ENCODE data around the gene HAUS7. TPM values are rescaled to one million over a fixed set of nuclear protein-coding genes. Genes with fewer than 3 reads are reported as not detected.

The HAUS7 gene
- total and polyA plus RNA-seq, 2 of the 8 experiments (the other 6 are each of a cell fraction or from before 2014, with no cell fraction given), result 45.4 to 54.0 TPM

DNA sequence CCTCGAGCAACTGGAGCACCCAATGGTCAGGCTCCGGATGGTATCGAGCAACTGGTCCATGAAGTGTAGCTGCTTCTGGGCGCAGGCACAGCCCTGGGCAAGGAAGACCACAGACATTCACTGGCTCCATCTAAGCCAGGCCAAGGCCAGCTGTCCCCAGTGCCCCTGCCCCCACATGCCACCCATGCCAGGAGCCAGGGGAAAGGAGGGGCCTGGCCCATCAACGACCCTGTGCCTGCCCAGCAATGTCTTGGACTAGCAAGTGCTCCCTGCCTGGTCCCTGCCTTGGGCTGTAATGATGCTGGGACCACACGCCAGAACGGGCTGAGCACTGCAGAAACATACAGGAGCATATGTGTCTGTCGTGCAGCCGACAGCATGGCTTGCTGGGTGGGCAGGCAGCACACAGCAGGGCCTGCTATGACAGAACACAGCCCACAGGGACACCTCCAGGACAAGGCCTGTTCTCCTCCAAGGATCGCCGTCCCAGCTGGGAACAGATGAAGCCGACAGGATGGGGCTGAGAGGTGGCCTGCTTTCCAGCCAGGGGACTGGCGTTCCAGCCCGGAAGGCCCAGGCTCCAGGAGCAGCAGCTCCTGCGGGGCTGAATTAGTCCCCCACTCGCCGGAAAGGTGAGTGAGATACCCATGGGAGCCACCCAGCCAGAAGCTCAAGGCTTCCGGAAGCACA is 13.1 kb downstream of the HAUS7 start:
- no peak overlapping the region for H3K27ac ChIP-seq (ENCODE audit: low read depth, low read length)
- DNase-seq (ENCODE audit: low read depth in 1 of 2, low spot score in 2 of 2) (no peak), FAIRE-seq (no peak)
- no peak overlapping the region for H3K18ac ChIP-seq (ENCODE audit: extremely low read depth, low read length)
- POLR2A ChIA-PET (ENCODE audit: partially characterized antibody), result no interaction called here
- no peaks in the 10 kb centered on the region for H3K27me3 ChIP-seq (replicated peaks in 1 of 4; ENCODE audit: control insufficient read depth in 3 of 4, extremely low read depth in 1 of 4, insufficient read depth in 3 of 4, low read length in 3 of 4)
- H2BK12ac ChIP-seq (ENCODE audit: low read depth, low read length), result no peak overlapping the region
- no peaks in the 10 kb centered on the region for H3K4me1 ChIP-seq (replicated peaks in 1 of 4; ENCODE audit: control insufficient read depth in 3 of 4, insufficient read depth in 4 of 4, low read length in 3 of 4)
- CTCF ChIA-PET (ENCODE audit: partially characterized antibody), result interaction anchor here (0.8 to 1.9 kb wide), 6 partner anchors 9 to 50 kb away, joined by 3 to 6 read pairs (median 4); partner anchors contain the start of gene HAUS7
- no peak overlapping the region for H3K9ac ChIP-seq (replicated peaks in 1 of 4; ENCODE audit: extremely low read depth in 1 of 4, low read depth in 3 of 4, low read length in 3 of 4)
- H2BK5ac ChIP-seq (ENCODE audit: low read depth, low read length), result no peak overlapping the region
- H4K5ac ChIP-seq (ENCODE audit: insufficient read length, low read depth, low read length), result no peak overlapping the region
- H3K4me3 ChIP-seq (ENCODE audit: extremely low read depth in 1 of 4, insufficient read depth in 2 of 4, low read depth in 3 of 4, low read length in 4 of 4), result no peak overlapping the region
- 77% methylated on average over 11 of the region's 18 CpGs; no CpG with 5 or more reads in 1 of the 2 experiments for WGBS, 2 experiments (ENCODE audit: extremely low coverage in 1 of 2, insufficient coverage in 1 of 2, insufficient read length in 1 of 2, insufficient replicate concordance in 2 of 2, low coverage in 1 of 2, low lambda C conversion rate in 2 of 2, missing lambda C conversion rate in 1 of 2)
- peaks cover 0 to 10% (median 0%) of the 10 kb centered on the region in 4 experiments; a peak in 3 of 8 replicates for H3K36me3 ChIP-seq (ENCODE audit: control insufficient read depth in 2 of 4, insufficient read depth in 4 of 4, low read length in 3 of 4)
- H2BK20ac ChIP-seq (ENCODE audit: low read length), result no peak overlapping the region
- no peak overlapping the region for H3K4me2 ChIP-seq (ENCODE audit: insufficient read depth in 1 of 2, low read depth in 2 of 2, low read length in 2 of 2)
- no peaks in the 10 kb centered on the region for H3K79me1 ChIP-seq (ENCODE audit: low read depth, low read length)
- H4K91ac ChIP-seq (replicated peaks; ENCODE audit: insufficient read length, low read length), result no peak overlapping the region
- no peaks in the 10 kb centered on the region for H3K79me2 ChIP-seq (ENCODE audit: control insufficient read depth in 1 of 2, insufficient read depth in 2 of 2, low read length in 2 of 2)
- H3K14ac ChIP-seq (ENCODE audit: insufficient read length), result no peak overlapping the region
- H3K9me3 ChIP-seq (ENCODE audit: insufficient read depth in 2 of 2, low read depth in 1 of 2, low read length in 1 of 2), result no peaks in the 10 kb centered on the region
- no peak overlapping the region for H3K23ac ChIP-seq (ENCODE audit: insufficient read length)
- no peak overlapping the region for H3K56ac ChIP-seq (replicated peaks; ENCODE audit: insufficient read length, low read depth, low read length)
- no peak overlapping the region for H4K8ac ChIP-seq (ENCODE audit: extremely low read depth, insufficient read depth, low read length)
- no peak overlapping the region for H2AK5ac ChIP-seq (ENCODE audit: low read depth, low read length)
- no peak overlapping the region for H3K4ac ChIP-seq (replicated peaks; ENCODE audit: insufficient read length, low read depth, low read length)
- peaks cover 0 to 2% of the 10 kb centered on the region in 2 experiments for H4K20me1 ChIP-seq (replicated peaks in 1 of 2; ENCODE audit: control insufficient read depth in 1 of 2, insufficient read depth in 2 of 2, low read length in 2 of 2)
- no peaks in the 10 kb centered on the region for H3K23me2 ChIP-seq (ENCODE audit: low read depth, low read length)
- no peak overlapping the region for H2BK120ac ChIP-seq (replicated peaks; ENCODE audit: low read depth, low read length)
- H2AFZ ChIP-seq (ENCODE audit: low read length), result no peak overlapping the region
- no peak overlapping the region for H2BK15ac ChIP-seq (ENCODE audit: low read length)
- TF ChIP-seq, protein P1, sequence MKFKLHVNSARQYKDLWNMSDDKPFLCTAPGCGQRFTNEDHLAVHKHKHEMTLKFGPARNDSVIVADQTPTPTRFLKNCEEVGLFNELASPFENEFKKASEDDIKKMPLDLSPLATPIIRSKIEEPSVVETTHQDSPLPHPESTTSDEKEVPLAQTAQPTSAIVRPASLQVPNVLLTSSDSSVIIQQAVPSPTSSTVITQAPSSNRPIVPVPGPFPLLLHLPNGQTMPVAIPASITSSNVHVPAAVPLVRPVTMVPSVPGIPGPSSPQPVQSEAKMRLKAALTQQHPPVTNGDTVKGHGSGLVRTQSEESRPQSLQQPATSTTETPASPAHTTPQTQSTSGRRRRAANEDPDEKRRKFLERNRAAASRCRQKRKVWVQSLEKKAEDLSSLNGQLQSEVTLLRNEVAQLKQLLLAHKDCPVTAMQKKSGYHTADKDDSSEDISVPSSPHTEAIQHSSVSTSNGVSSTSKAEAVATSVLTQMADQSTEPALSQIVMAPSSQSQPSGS (IDR thresholded peaks at IDR 0.05; ENCODE audit: low read length), result no peak
- TF ChIP-seq RAD21 (IDR thresholded peaks at IDR 0.05 in 1 of 2, conservative IDR thresholded peaks at IDR 0.05 in 1 of 2; ENCODE audit: low read depth in 2 of 2, low read length in 2 of 2) (no peak), SP4 (IDR thresholded peaks at IDR 0.05; ENCODE audit: low read length) (no peak), RNF2 (IDR thresholded peaks at IDR 0.05; ENCODE audit: borderline replicate concordance, low read depth, low read length, missing control alignments, poor library complexity, severe bottlenecking) (no peak), SAP30 (IDR thresholded peaks at IDR 0.05; ENCODE audit: insufficient read depth, insufficient replicate concordance, low read length) (no peak), SIRT6 (IDR thresholded peaks at IDR 0.05; ENCODE audit: low read length) (no peak), POU5F1 (IDR thresholded peaks at IDR 0.05; ENCODE audit: low read depth, low read length) (no peak), SRF (IDR thresholded peaks at IDR 0.05; ENCODE audit: low read depth, low read length) (no peak), TAF7 (optimal IDR thresholded peaks at IDR 0.05; ENCODE audit: borderline replicate concordance, low read depth, low read length) (no peak)
- TF ChIP-seq, protein P2, sequence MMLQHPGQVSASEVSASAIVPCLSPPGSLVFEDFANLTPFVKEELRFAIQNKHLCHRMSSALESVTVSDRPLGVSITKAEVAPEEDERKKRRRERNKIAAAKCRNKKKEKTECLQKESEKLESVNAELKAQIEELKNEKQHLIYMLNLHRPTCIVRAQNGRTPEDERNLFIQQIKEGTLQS (IDR thresholded peaks at IDR 0.05; ENCODE audit: insufficient read depth, low read depth, low read length), result no peak
